ENCODE measurements around the gene FAM184A. TPM values are rescaled to one million over a fixed set of nuclear protein-coding genes. Genes with fewer than 3 reads are reported as not detected.

Gene FAM184A
- total and polyA plus RNA-seq, 9 of the 15 experiments (the other 6 are each of a cell fraction or from before 2014, with no cell fraction given): 6.4 to 18.7 (median 13.1) TPM

DNA sequence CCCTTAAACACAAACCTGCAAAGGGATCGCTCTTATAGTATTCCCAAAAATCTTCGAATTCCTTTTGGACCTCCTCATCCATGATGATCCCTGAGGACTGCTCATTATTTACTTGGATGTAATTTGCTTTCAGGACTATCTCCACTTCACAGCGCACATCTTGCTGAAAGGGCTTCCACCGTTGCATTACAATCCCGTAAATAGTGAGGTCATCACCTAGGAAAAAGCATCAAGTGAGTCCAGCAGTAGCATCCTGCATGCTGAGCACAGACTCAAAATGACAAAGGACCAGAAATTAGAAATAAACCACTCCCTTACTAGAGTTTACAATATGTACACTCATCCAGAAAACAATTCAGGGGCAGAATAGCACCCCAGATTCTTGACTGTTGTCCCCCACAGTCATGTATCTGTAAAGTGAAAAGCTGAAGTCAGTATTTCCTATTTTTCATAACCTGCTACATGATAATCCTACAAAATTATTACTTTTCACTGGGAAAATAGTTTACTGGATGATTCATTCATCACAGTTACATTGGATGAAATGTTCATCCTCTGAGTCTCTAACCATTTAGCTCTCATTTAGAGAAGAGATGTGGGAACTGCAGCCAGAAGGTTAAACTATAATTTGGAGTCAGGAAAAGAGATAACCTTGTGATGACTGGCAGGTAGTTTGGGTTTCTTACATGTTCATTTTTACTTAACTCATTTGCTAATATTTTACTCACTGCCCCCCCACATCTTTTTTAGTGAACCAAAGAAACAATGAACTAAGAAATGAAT is 160.7 kb downstream of the FAM184A start (continued):
- TF ChIP-seq, protein P1, sequence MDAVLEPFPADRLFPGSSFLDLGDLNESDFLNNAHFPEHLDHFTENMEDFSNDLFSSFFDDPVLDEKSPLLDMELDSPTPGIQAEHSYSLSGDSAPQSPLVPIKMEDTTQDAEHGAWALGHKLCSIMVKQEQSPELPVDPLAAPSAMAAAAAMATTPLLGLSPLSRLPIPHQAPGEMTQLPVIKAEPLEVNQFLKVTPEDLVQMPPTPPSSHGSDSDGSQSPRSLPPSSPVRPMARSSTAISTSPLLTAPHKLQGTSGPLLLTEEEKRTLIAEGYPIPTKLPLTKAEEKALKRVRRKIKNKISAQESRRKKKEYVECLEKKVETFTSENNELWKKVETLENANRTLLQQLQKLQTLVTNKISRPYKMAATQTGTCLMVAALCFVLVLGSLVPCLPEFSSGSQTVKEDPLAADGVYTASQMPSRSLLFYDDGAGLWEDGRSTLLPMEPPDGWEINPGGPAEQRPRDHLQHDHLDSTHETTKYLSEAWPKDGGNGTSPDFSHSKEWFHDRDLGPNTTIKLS (IDR thresholded peaks at IDR 0.05; ENCODE audit: borderline replicate concordance, low read depth): no peak
- no peak for TF ChIP-seq RBM39 (optimal IDR thresholded peaks at IDR 0.05; ENCODE audit: low read depth, low read length)

- in situ Hi-C loops (cut with MboI) (no loop called here), intact Hi-C loops (cut with micrococcal nuclease) (no loop called here)
- ChIA-PET CTCF (ENCODE audit: low intra/inter-chr PET ratio) (no interaction called here), POLR2A (no interaction called here)
- Histone ChIP-seq H3K4me3 (no peak overlapping the region), H3K4me2 (ENCODE audit: insufficient read depth, low read length) (no peak overlapping the region), H3K4me1 (replicated peaks in 1 of 2; ENCODE audit: control insufficient read depth in 2 of 2, insufficient read depth in 2 of 2, low read length in 2 of 2) (no peaks in the 10 kb centered on the region), H3K36me3 (ENCODE audit: control insufficient read depth, insufficient read depth, low read length) (peaks cover 89% of the 10 kb centered on the region), H3K27me3 (ENCODE audit: control insufficient read depth in 2 of 2, insufficient read depth in 2 of 2, low read length in 2 of 2) (no peaks in the 10 kb centered on the region), H3K79me2 (ENCODE audit: control insufficient read depth, insufficient read depth, low read length) (no peaks in the 10 kb centered on the region), H3K9me1 (ENCODE audit: control insufficient read depth, insufficient read depth, low read length) (no peaks in the 10 kb centered on the region), H2AFZ (ENCODE audit: low read depth, low read length) (no peak overlapping the region), H3K9ac (ENCODE audit: insufficient read depth in 1 of 2, low read depth in 2 of 2, low read length in 2 of 2) (no peak overlapping the region), H3K9me3 (replicated peaks; ENCODE audit: control insufficient read depth, insufficient read depth, low read depth, low read length) (no peaks in the 10 kb centered on the region), H3K27ac (ENCODE audit: extremely low read depth, low read depth, low read length) (no peak overlapping the region), H4K20me1 (replicated peaks; ENCODE audit: control insufficient read depth, insufficient read depth, low read length) (no peaks in the 10 kb centered on the region)
- no peak for ATAC-seq
- TF ChIP-seq TEAD4 (IDR thresholded peaks at IDR 0.05; ENCODE audit: low read length) (no peak), TEAD4 (CRISPR knock-in tag; IDR thresholded peaks at IDR 0.05; ENCODE audit: borderline replicate concordance) (no peak), DPF2 (IDR thresholded peaks at IDR 0.05) (no peak), STAT6 (CRISPR knock-in tag; IDR thresholded peaks at IDR 0.05) (no peak), MEF2A (IDR thresholded peaks at IDR 0.05; ENCODE audit: control insufficient read depth, low read depth, low read length) (no peak), NFIC (IDR thresholded peaks at IDR 0.05) (no peak), POLR2B (IDR thresholded peaks at IDR 0.05; ENCODE audit: low read depth, partially characterized antibody) (no peak)
- BruUV-seq (replicated peaks): no TSS peak
- no peak for DNase-seq (ENCODE audit: extremely low read depth in 1 of 4, low spot score in 3 of 4)
- FAIRE-seq: no peak
Observed at GRCh38 chr6:118914598-118914997, 163.9 kb downstream of the FAM184A start.

Data from K562 (cell line).